ENCODE measurements around the gene DACT1.

The DACT1 gene

DNA sequence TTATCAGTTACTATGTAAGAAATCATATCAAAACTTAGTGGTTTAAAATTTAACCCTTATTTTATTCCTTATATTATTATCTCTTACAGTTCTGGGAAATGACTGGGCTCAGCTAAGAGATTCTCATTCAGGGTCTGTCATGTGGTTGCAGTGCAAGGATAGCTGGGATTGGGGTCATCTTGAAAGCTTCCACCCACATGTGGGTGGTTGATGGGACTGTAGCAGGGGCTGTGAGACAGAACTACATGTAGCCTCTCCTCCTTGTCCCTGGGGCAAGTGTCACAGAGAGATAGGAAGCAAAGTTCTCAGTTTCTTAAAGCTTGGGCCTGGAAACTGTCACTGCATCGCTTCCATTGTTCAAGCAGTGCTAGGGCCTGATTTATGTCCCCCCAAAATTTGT lies 57.8 kb downstream of the DACT1 start:
- DNase-seq (ENCODE audit: low spot score) = no peak
- TF ChIP-seq, protein P1, sequence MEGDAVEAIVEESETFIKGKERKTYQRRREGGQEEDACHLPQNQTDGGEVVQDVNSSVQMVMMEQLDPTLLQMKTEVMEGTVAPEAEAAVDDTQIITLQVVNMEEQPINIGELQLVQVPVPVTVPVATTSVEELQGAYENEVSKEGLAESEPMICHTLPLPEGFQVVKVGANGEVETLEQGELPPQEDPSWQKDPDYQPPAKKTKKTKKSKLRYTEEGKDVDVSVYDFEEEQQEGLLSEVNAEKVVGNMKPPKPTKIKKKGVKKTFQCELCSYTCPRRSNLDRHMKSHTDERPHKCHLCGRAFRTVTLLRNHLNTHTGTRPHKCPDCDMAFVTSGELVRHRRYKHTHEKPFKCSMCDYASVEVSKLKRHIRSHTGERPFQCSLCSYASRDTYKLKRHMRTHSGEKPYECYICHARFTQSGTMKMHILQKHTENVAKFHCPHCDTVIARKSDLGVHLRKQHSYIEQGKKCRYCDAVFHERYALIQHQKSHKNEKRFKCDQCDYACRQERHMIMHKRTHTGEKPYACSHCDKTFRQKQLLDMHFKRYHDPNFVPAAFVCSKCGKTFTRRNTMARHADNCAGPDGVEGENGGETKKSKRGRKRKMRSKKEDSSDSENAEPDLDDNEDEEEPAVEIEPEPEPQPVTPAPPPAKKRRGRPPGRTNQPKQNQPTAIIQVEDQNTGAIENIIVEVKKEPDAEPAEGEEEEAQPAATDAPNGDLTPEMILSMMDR (IDR thresholded peaks at IDR 0.05; ENCODE audit: borderline replicate concordance, control extremely low read depth, extremely low read depth, insufficient read depth, missing control alignments) = no peak
- in situ Hi-C loops (cut with MboI; ENCODE audit: low sequenced_read_pairs, unreplicated experiment) = no loop called here

DNA sequence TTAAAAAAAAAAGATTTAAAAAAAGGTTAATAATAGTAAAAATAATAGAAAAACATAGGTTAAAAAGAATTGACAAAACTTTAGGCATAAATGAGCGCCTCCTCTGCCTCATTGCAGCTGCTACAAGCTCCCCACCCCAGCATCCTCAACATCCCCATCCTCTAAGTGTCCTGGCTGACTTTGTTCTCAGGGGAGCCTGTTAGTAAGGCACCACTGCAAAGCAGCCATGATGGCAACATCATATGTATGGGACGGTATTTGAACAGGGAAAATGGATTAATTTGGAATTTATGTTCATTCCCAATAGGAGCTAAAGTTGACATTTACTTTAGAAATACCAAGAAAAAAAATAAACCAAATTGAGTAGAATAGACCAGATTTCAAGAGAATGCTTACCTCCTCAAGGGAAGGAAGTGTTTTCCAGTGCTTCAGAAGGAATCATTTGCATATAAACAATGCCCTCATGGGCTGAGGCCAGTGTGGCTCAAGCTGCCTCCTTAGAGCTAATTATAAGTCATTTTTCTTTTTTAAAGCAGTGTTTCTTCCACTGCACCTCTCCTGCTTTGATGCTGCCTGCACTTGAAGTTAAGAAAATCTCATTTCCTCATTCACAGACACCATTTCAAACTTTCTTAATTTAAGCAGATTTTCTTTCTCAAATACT lies 59.6 kb downstream of the DACT1 start:
- in situ Hi-C loops (cut with MboI; ENCODE audit: low sequenced_read_pairs, unreplicated experiment) = no loop called here
- TF ChIP-seq, protein P1 (IDR thresholded peaks at IDR 0.05; ENCODE audit: borderline replicate concordance, control extremely low read depth, extremely low read depth, insufficient read depth, missing control alignments) = no peak
- no peak for DNase-seq (ENCODE audit: low spot score)

Measured in GM13976 (cell line).